ENCODE data around the gene FGF8. TPM values are rescaled to one million over a fixed set of nuclear protein-coding genes. Genes with fewer than 3 reads are reported as not detected.

The FGF8 gene
- total RNA-seq, 1 experiment from 2014 or later: 14.3 TPM

- Histone ChIP-seq H3K9me3 (ENCODE audit: control insufficient read depth, low read depth, low read length) (no peaks in the 10 kb centered on the region), H2BK20ac (ENCODE audit: low read depth, low read length, poor library complexity, severe bottlenecking) (no peak overlapping the region), H2BK15ac (ENCODE audit: low read depth, low read length) (no peak overlapping the region), H3K56ac (ENCODE audit: insufficient read length, low read depth, low read length) (no peak overlapping the region), H3K4me2 (ENCODE audit: insufficient read depth, insufficient read length, low read length) (no peak overlapping the region), H4K8ac (replicated peaks; ENCODE audit: insufficient read length, low read depth, low read length) (no peak overlapping the region), H3K79me1 (ENCODE audit: insufficient read depth, low read depth, low read length, poor library complexity, severe bottlenecking) (no peaks in the 10 kb centered on the region), H2AK5ac (ENCODE audit: insufficient read length, low read length) (no peak overlapping the region), H3K4me1 (ENCODE audit: insufficient read depth, low read length) (peaks cover 5% of the 10 kb centered on the region; the same call in 1 of the 2 replicates), H3K23me2 (ENCODE audit: insufficient read length, low read depth, low read length, poor library complexity, severe bottlenecking) (no peaks in the 10 kb centered on the region), H3K23ac (ENCODE audit: insufficient read length, low read depth, low read length) (no peak overlapping the region), H4K20me1 (ENCODE audit: control insufficient read depth, insufficient read depth, insufficient read length) (no peaks in the 10 kb centered on the region), H4K5ac (ENCODE audit: insufficient read length, low read depth, low read length) (no peak overlapping the region), H3K18ac (ENCODE audit: insufficient read length, low read depth, low read length) (no peak overlapping the region), H3K4ac (ENCODE audit: low read depth, low read length) (no peak overlapping the region), H2AFZ (ENCODE audit: low read length) (no peak overlapping the region), H2BK12ac (ENCODE audit: insufficient read length, low read depth, low read length) (no peak overlapping the region), H2BK5ac (ENCODE audit: insufficient read length, low read length) (no peak overlapping the region), H3K27me3 (ENCODE audit: insufficient read depth, low read length) (no peaks in the 10 kb centered on the region), H4K91ac (ENCODE audit: insufficient read length, low read depth, low read length) (no peak overlapping the region), H3K79me2 (ENCODE audit: insufficient read depth, low read length) (no peaks in the 10 kb centered on the region), H3T11ph (ENCODE audit: low read length) (no peak overlapping the region), H2BK120ac (ENCODE audit: low read depth, low read length, poor library complexity, severe bottlenecking) (no peak overlapping the region), H3K27ac (ENCODE audit: insufficient read length, low read depth, low read length) (no peak overlapping the region), H3K14ac (ENCODE audit: insufficient read depth, low read length) (no peak overlapping the region), H3K9ac (ENCODE audit: extremely low read depth, insufficient read length, low read length) (no peak overlapping the region)
- no peak for TF ChIP-seq CTCF (conservative IDR thresholded peaks at IDR 0.05)
- H3K27me3 Mint-ChIP-seq (ENCODE audit: low read depth): peaks cover 4% of the 10 kb centered on the region
- no peak overlapping the region for H3K4me3 Mint-ChIP-seq
- DNase-seq: no peak
- no CpG with 5 or more reads among the region's 6 CpGs for WGBS (ENCODE audit: extremely low coverage, insufficient read length, low lambda C conversion rate)
- peak overlapping the region in 1 of 3 experiments; percentile 48; a peak in 2 of 7 replicates for H3K27ac Mint-ChIP-seq
- no peaks in the 10 kb centered on the region; a peak in 1 of 5 replicates for H3K9me3 Mint-ChIP-seq
- peaks cover 19 to 25% of the 10 kb centered on the region in 2 experiments for H3K4me1 Mint-ChIP-seq
- H3K36me3 Mint-ChIP-seq (ENCODE audit: insufficient read depth in 1 of 3, low read depth in 3 of 3): no peaks in the 10 kb centered on the region
Measured at GRCh38 chr10:101720606-101721230, 55.2 kb downstream of the FGF8 start.

Other genes with a start within 250 kb of the FGF8 start
- gene POLL, start 187.9 kb downstream of the FGF8 start, total RNA-seq (2021): 30.4 and 30.8 TPM in 2 replicates
- 20.7 and 21.8 TPM in 2 replicates for gene DPCD, start 187.8 kb downstream of the FGF8 start, total RNA-seq (2021)
- 40.6 and 41.6 TPM in 2 replicates for gene FBXW4, start 80.9 kb downstream of the FGF8 start, total RNA-seq (2021)
- 133 and 139 TPM in 2 replicates for gene NPM3, start 7.3 kb upstream of the FGF8 start, total RNA-seq (2021)
- 120 and 125 TPM in 2 replicates for gene OGA, start 42.3 kb upstream of the FGF8 start, total RNA-seq (2021)
- gene KCNIP2, start 67.7 kb upstream of the FGF8 start, total RNA-seq (2021): 2.6 and 3.0 TPM in 2 replicates